GM19455 (cell line): ENCODE measurements around the gene CFI.

Experiments
- ATAC-seq: cut with Tn5 transposase; IDR thresholded peaks from one replicate; pipeline ENCODE4 v1.9.1; 2021; ENCODE audit not compliant: unreplicated experiment

Gene CFI

DNA sequence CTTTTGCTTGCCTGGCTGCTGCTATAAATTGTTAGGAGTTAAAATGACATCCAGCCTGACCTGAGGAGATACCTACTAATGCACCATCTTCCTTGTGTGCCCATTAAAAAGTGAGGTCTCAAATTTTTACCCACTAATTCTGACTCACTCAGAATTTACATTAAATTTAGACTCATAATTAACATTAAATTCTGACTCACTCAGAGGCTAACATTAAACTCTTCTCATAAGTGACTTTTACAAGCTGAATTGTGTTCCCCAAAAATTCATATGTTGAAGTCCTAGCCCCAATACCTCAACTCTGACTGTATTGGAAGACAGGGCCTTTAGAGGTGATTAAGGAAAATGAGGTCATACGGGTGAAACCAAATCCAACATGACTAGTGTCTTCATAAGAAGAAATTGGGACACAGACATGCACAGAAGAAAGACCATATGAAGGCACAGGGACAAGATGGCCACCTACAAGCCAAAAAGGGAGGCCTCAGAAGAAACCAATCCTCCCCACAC is 110.3 kb downstream of the CFI start:
- no peak for ATAC-seq
